NCI-H1092 treated with DMSO at 0.1 percent for 48 hours (cell line): Measurements from ENCODE around the gene ZNF333.
"Not testable (repeated sequence)": the region's sequence is repeated elsewhere in the genome, so short reads cannot be mapped to it uniquely, and the experiment has no call there.

Source experiments
- DNase-seq: peaks from one replicate; lab custom pipeline; 2025; lab: John Stamatoyannopoulos, UW

Gene ZNF333

GRCh38 chr19:14768001-14768400 is 78.2 kb downstream of the ZNF333 start:
- no peak for DNase-seq

GRCh38 chr19:14769201-14769600 is 79.4 kb downstream of the ZNF333 start:
- DNase-seq = no peak

- no peak for DNase-seq
Measured at GRCh38 chr19:14770136-14770535, 80.3 kb downstream of the ZNF333 start.

GRCh38 chr19:14770944-14771839 is 81.3 kb downstream of the ZNF333 start:
- DNase-seq = no peak

- no peak for DNase-seq
Measured at GRCh38 chr19:14772467-14772866, 82.6 kb downstream of the ZNF333 start.

- no peak for DNase-seq
Measured at GRCh38 chr19:14772995-14773394, 83.1 kb downstream of the ZNF333 start.

GRCh38 chr19:14773722-14774121 is 83.9 kb downstream of the ZNF333 start:
- DNase-seq = not testable (repeated sequence)

GRCh38 chr19:14774373-14774772 is 84.5 kb downstream of the ZNF333 start:
- no peak for DNase-seq

- DNase-seq = not testable (repeated sequence)
Measured at GRCh38 chr19:14775326-14775725, 85.5 kb downstream of the ZNF333 start.

- no peak for DNase-seq
Measured at GRCh38 chr19:14775869-14776586, 86.2 kb downstream of the ZNF333 start.

GRCh38 chr19:14777645-14778044 is 87.8 kb downstream of the ZNF333 start:
- not testable (repeated sequence) for DNase-seq

- DNase-seq = not testable (repeated sequence)
Measured at GRCh38 chr19:14778110-14778845, 88.4 kb downstream of the ZNF333 start, which contains the start of gene ADGRE2. Gene ADGRE2, minus strand, starts transcription at chr19:14778560. Its CDS starts 1,804 bp downstream, at chr19:14776756.

GRCh38 chr19:14779151-14779550 is 89.3 kb downstream of the ZNF333 start:
- no peak for DNase-seq

GRCh38 chr19:14780622-14781225 is 90.9 kb downstream of the ZNF333 start:
- not testable (repeated sequence) for DNase-seq

GRCh38 chr19:14781713-14782536 is 92.1 kb downstream of the ZNF333 start:
- not testable (repeated sequence) for DNase-seq

GRCh38 chr19:14782626-14783409 is 93.0 kb downstream of the ZNF333 start:
- DNase-seq = no peak
